ENCODE results near the gene HIPK4. TPM values are rescaled to one million over a fixed set of nuclear protein-coding genes. Genes with fewer than 3 reads are reported as not detected.

Gene HIPK4
- total RNA-seq, 2 donors from 2014 or later, result not detected

DNA sequence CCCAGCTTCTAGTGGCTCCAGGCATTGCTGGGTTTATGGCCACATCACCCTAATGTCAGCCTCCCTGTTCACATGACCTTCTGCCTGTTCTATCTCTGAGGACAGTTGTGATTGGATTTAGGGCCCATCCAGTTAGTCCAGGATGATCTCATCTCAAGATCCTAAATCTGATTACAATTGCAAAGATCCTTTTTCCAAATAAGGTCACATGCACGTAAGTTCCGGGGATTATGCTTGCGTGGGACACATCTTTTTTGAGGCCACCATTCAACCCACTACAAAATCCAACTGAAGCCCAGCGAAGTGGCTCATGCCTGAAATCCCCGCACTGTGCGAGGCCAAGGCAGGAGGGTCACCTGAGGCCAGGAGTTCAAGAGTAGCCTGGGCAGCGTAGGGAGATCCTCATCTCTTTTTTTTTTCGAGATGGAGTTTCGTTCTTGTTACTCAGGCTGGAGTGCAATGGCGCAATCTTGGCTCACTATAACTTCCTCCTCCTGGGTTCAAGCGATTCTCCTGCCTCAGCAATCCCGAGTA lies 29.2 kb downstream of the HIPK4 start:
- no peaks in the 10 kb centered on the region for H3K9me3 ChIP-seq (ENCODE audit: control insufficient read depth, low read length, poor library complexity, severe bottlenecking)
- H3K27me3 Mint-ChIP-seq, result no peaks in the 10 kb centered on the region
- H3K27ac Mint-ChIP-seq, result no peak overlapping the region
- no peak overlapping the region for H3K4me3 Mint-ChIP-seq
- H3K4me1 Mint-ChIP-seq, result peaks cover 31% of the 10 kb centered on the region
- H3K36me3 Mint-ChIP-seq (ENCODE audit: low read depth), result peaks cover 3% of the 10 kb centered on the region
- DNase-seq, result no peak
- ATAC-seq, result no peak

DNA sequence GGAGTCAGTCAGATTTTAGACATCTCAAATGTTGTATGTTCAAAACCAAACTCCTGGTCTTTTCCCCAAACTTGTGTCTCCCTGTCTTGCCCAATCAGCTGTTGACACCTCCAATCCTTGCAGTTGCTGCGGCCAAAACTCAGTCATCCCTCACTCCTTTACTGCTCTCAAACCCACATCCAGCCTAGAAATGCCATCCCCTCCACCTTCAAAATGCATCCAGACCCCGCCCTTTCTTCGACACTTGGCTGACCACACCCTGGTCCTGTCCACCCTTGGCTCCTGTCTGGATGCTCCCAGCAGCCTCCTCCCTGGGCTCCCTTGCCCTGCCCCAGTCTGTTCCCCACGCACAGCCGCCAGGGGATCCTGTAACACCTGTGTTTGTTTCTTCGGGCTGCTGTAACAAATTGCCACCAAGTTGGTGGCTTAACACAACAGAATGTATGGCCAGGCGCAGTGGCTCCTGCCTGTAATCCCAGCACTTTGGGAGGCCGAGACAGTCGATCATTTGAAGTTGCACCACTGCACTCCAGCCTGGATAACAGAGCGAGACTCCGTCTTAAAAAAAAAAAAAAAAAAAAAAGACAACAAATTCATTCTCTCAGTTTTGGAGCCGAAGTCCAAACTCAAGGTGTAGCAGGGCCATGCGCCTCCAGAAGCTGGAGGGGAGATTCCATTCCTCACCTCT lies 29.8 kb downstream of the HIPK4 start:
- peak overlapping the region; percentile 21 for H3K27ac Mint-ChIP-seq
- H3K27me3 Mint-ChIP-seq, result no peaks in the 10 kb centered on the region
- no peak for ATAC-seq
- H3K4me1 Mint-ChIP-seq, result peaks cover 30% of the 10 kb centered on the region
- H3K4me3 Mint-ChIP-seq, result no peak overlapping the region
- no peaks in the 10 kb centered on the region for H3K9me3 ChIP-seq (ENCODE audit: control insufficient read depth, low read length, poor library complexity, severe bottlenecking)
- no peak for DNase-seq
- peaks cover 3% of the 10 kb centered on the region for H3K36me3 Mint-ChIP-seq (ENCODE audit: low read depth)

DNA sequence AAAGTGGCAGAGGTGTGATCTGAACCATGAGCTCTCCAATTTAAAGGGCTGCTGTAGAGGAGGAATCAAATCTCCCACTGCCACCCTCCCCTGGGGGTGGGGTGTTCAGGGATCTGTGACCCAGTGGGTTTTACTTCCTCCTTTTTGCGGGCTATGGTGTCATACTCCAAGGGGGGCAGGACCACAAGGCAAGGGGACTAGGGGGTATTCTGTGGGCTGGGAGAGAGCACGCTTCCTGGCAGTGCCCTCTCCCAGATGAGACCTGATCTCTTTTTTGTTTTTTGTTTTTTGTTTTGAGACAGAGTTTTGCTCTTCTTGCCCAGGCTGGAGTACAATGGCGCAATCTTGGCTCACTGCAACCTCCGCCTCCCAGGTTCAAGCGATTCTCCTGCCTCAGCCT lies 31.2 kb downstream of the HIPK4 start:
- Mint-ChIP-seq H3K36me3 (ENCODE audit: low read depth) (peaks cover 3% of the 10 kb centered on the region), H3K4me3 (no peak overlapping the region), H3K27ac (peak overlapping the region; percentile 62), H3K27me3 (no peaks in the 10 kb centered on the region), H3K4me1 (peaks cover 27% of the 10 kb centered on the region)
- ATAC-seq (peak; percentile 49), DNase-seq (no peak)
- H3K9me3 ChIP-seq (ENCODE audit: control insufficient read depth, low read length, poor library complexity, severe bottlenecking), result no peaks in the 10 kb centered on the region

DNA sequence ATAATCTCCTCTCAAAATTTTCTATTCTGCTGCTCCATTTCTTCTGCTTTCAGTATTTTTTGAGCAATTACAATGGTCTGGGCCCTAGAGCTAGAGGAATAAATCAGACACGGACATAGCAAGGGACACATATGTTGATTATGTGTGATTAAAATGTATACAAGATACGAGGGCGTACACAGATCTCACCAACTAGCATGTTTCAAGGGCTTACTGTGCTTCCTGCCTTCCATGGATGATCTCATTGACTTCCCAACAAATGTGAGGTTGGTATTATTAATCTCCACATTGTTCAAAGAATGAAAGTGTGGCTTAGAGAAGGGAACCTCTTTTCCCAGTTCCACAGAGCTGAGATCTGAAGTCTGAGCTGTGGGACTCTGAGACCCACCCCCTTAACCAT lies 32.3 kb downstream of the HIPK4 start:
- H3K9me3 ChIP-seq (ENCODE audit: control insufficient read depth, low read length, poor library complexity, severe bottlenecking), result no peaks in the 10 kb centered on the region
- no peak for DNase-seq
- no peak for ATAC-seq
- Mint-ChIP-seq H3K27ac (no peak overlapping the region), H3K27me3 (no peaks in the 10 kb centered on the region), H3K4me1 (peaks cover 22% of the 10 kb centered on the region), H3K36me3 (ENCODE audit: low read depth) (no peaks in the 10 kb centered on the region), H3K4me3 (no peak overlapping the region)

DNA sequence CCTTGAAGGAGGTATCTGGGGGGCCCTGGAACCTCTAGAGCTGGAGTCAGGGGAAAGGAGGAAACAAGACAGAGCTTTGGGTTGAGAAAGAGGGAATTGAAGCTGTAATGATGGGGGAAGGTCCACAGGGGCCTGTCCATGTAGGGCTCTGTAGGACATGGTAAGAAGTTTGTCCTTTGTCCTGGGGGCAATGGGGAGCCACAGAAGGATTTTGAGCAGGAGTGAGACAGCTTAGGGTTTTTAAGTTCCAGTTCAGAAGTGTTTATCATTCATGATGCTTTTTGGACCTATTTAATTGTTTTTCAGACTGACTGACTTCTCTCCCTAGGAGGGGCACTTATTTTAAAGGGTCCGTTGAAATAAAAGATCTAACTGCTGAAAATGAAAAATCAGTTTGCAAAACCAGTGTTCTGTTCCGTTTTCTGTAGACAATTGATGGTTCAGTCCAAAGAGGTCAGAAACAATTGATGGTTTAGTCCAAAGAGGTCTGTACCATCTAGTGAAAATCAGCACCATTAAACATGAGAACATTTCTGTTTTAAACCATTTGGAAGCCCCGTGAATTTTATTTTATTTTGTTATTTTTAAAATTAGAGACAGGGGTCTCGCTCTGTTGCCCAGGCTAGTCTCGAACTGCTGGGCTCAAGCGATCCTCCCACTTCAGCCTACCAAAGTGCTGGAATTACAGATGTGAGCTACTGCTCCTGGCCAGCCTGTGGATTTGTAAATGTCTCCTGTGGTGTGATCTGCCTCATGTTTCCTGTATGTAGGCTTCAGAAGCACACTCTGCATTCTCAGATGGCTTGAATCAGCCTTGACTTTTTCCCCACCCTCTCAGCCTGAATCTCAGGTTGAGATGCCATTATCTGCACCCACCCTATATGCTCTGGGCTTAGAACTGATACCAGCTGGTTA lies 33.0 kb downstream of the HIPK4 start:
- H3K27me3 Mint-ChIP-seq, result no peaks in the 10 kb centered on the region
- no peak overlapping the region for H3K4me3 Mint-ChIP-seq
- H3K27ac Mint-ChIP-seq, result peak overlapping the region; percentile 78
- peaks cover 21% of the 10 kb centered on the region for H3K4me1 Mint-ChIP-seq
- ATAC-seq, result no peak
- DNase-seq, result no peak
- H3K36me3 Mint-ChIP-seq (ENCODE audit: low read depth), result no peaks in the 10 kb centered on the region
- H3K9me3 ChIP-seq (ENCODE audit: control insufficient read depth, low read length, poor library complexity, severe bottlenecking), result no peaks in the 10 kb centered on the region

DNA sequence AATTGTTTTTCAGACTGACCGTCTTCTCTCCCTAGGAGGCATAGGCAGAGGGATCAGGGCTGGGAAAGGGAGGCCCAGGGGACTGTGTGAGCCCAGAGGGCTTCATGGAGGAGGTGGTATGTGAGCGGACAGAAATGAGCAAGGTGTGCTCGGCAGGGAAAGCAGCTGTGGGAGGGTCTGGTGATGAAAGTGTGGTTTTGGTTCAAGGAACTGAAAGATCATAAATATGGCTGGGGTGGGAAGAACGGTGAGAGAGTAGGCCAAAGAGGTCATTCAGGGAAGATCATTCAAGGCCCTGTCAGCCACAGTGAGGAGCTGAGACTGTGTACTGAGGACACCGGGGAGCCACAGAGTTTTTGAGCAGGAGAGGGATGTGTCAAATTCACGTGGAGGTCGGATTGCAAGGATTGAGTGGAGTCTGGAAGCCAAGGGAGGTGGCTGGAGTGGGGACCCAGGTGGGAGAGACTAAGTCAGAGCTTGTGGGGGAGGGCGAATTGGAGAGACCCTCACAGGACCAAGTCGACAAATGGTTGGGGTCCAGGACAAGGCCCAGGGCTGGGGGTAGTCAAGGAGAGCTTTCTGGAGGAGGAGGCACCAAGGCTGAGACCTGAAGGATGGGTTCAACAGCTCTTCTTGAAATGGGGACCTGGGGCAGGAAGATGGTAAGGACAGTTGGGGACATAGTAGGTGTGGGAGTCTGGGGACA lies 33.9 kb downstream of the HIPK4 start:
- Mint-ChIP-seq H3K4me3 (no peak overlapping the region), H3K27me3 (no peaks in the 10 kb centered on the region), H3K4me1 (peaks cover 17% of the 10 kb centered on the region), H3K27ac (peak overlapping the region; percentile 78), H3K36me3 (ENCODE audit: low read depth) (no peaks in the 10 kb centered on the region)
- ATAC-seq, result no peak
- H3K9me3 ChIP-seq (ENCODE audit: control insufficient read depth, low read length, poor library complexity, severe bottlenecking), result no peaks in the 10 kb centered on the region
- DNase-seq, result no peak

DNA sequence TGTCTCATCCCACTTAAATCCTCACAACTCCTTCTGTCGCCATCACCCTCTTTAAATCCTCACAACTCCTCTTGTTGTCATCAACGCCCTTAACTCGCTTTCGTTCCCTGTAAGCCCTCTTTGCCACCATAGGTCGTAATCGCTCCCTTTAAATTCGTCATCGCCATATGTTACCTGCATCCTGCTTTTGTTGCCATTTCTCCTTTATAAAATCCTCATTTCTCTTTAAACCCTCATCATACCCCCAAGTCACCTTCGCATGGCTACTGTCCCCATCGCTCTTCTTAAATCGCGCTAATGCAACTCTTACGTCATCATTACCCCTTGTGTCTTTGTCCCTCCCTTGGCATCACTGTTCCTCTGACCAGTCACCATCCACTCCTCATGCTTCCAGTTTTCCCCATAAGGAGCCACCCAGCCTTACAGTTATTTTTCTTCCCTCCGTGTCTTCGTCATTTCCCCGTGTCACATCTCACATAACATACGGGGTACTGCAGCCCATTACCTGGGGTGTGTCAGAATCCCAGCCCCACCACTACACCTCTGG lies 40.9 kb downstream of the HIPK4 start:
- peak overlapping the region; percentile 97 for H3K4me3 Mint-ChIP-seq
- H3K27ac Mint-ChIP-seq, result peak overlapping the region; percentile 85
- DNase-seq, result no peak
- H3K9me3 ChIP-seq (ENCODE audit: control insufficient read depth, low read length, poor library complexity, severe bottlenecking), result no peaks in the 10 kb centered on the region
- H3K36me3 Mint-ChIP-seq (ENCODE audit: low read depth), result peaks cover 3% of the 10 kb centered on the region
- no peaks in the 10 kb centered on the region for H3K27me3 Mint-ChIP-seq
- ATAC-seq, result no peak
- H3K4me1 Mint-ChIP-seq, result peaks cover 20% of the 10 kb centered on the region

DNA sequence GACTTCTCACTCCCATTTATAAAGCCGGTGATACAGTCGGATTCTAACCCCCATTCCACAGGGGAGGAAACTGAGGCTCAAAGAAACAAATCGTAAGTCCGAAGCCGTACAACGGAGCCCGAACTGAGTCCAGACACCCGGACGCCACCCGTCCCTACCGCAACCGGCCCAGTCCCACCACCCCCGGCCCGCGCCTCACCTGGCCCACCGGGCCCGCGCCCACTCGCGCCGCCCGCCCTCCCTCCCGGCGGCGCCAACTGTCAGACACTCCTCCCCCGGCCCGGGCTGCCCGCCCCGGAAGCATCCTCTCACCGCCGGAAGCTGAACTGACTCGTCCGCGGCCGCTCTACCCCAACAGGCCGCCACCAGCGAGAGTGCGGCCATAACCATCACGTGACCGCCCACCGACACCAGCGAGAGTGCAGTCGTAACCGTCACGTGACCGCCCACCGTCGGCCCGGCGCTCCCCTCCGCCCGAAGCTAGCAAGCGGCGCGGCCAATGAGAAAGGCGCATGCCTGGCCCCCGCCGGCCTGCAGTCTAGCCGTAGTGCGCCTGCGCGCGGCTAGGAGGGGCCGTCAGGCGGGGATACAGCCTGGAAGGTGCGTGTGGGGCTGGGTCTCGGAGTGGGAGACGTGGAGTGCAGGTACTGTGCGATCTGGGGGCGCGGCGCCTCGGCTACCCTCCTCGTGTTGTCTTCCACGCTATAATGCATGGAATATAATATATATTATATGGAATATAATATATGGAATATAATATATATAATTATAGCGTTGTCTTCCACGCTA lies 41.7 kb downstream of the HIPK4 start, which contains the start of the genes C19orf47 and PLD3:
TSS of gene C19orf47 (minus strand) at position 273 of the 789 bp plus-strand sequence. CDS start 6,540 bp downstream, outside the sequence.
TSS of gene PLD3 (plus strand) at position 571 of the 789 bp plus-strand sequence. CDS start 17,789 bp downstream, outside the sequence.
- peak within 1 kb of the TSS; percentile 85 for H3K27ac Mint-ChIP-seq
- peak; percentile 96 to 99 (median 97) for DNase-seq
- no peaks in the 10 kb centered on the region for H3K9me3 ChIP-seq (ENCODE audit: control insufficient read depth, low read length, poor library complexity, severe bottlenecking)

DNA sequence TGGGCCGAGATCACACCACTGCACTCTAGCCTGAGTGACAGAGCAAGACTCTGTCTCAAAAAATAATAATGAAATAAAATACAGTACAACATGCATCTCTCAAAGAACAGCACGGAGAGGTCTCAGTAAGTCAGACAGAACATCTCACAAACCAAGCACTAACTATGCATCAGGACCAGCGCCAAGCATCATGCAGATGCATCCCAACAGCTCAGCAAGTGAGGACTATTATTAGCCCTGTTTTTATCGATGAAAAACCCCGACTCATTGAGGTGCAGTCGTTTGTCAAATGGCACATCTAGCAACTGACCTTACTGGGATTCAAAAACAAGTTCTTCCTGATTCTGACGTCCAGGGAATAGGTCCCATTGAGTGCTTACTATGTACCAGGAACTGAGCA lies 45.6 kb downstream of the HIPK4 start:
- ATAC-seq (no peak), DNase-seq (no peak)
- no peak overlapping the region for H3K4me3 Mint-ChIP-seq
- peaks cover 25% of the 10 kb centered on the region for H3K4me1 Mint-ChIP-seq
- no peaks in the 10 kb centered on the region for H3K9me3 ChIP-seq (ENCODE audit: control insufficient read depth, low read length, poor library complexity, severe bottlenecking)
- no peaks in the 10 kb centered on the region for H3K27me3 Mint-ChIP-seq
- peaks cover 11% of the 10 kb centered on the region for H3K36me3 Mint-ChIP-seq (ENCODE audit: low read depth)
- no peak overlapping the region for H3K27ac Mint-ChIP-seq

More for the DNA sequence above, 41.7 kb downstream of the HIPK4 start, which contains the start of the genes C19orf47 and PLD3:
- H3K4me1 Mint-ChIP-seq, result peaks cover 20% of the 10 kb centered on the region
- peak within 1 kb of the TSS; percentile 97 for H3K4me3 Mint-ChIP-seq
- ATAC-seq, result peak; percentile 95
- no peaks in the 10 kb centered on the region for H3K27me3 Mint-ChIP-seq
- H3K36me3 Mint-ChIP-seq (ENCODE audit: low read depth), result peaks cover 3% of the 10 kb centered on the region

DNA sequence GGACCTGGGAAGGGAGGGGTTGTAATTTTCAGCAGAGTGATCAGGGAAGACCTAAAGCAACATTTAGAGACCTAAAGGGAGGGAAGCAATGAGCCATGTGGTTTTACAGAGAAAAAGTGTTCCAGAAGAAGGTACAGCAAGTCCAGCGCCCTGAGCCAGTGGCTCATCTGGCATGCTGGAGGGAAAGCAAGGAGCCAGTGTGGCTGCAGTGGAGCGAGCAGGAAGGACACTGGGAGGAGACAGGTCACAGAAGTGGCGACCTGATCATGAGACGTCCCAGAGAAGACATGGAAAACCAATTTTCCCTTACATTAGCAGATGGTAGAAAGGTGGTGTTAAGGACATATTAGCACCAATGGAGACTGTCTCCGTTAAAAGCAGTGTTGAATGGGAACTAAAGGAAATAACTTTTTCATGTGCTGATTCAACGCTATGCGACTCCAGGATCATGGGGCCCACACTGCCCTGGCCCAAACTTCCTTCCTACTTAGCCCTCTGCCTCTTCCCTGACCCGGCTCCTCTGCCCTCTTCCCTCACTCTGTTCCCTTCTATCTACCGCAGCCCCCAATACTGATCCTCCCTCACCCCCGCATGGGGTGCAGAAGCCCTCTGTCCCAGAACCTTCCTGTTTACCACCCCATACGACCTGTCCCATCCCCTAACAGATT lies 47.2 kb downstream of the HIPK4 start:
- Mint-ChIP-seq H3K36me3 (ENCODE audit: low read depth) (peaks cover 10% of the 10 kb centered on the region), H3K27me3 (no peaks in the 10 kb centered on the region), H3K4me3 (peak overlapping the region; percentile 59), H3K4me1 (peaks cover 20% of the 10 kb centered on the region), H3K27ac (peak overlapping the region; percentile 27)
- ATAC-seq (no peak), DNase-seq (no peak)
- H3K9me3 ChIP-seq (ENCODE audit: control insufficient read depth, low read length, poor library complexity, severe bottlenecking), result no peaks in the 10 kb centered on the region

DNA sequence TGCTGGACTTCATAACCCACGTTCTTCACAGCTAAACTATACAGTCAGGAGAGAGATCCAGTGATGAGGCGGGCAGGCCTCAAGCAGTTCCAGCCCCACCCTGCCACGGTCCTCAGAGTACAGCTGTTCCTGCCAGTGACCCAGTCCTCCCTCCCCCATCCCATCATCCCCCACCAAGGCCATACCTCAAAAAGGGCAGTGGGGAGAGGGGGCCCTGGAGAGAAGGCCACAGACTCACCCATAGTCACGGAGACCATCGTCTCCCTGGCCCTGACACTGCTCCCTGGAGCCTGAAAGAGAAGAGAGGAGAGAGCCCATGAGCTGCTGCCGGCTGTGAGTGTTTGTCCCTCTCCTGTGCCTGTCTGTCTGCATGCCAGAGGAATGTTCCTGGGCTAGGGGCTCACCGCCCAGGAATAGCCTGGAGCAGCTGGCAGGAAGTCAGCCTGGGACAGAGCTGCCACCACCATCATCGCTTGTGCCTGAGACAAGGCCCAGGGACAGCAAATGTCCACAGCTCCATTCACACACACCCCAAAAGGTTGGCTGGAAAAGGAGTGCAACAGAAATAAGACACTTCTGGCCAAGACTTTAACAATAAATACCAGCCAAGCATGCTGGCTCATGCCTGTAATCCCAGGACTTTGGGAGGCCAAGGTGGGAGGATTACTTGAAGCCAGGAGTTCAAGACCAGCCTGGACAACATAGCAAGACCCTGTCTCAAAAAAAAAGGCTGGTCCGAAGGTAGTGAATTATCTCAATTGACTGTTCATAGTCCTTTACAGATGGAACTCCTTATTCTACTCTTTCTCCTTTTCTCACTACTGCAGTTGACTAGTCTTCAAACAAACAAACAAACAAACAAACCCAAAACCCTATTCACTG lies 48.1 kb downstream of the HIPK4 start:
- Mint-ChIP-seq H3K27me3 (no peaks in the 10 kb centered on the region), H3K36me3 (ENCODE audit: low read depth) (peaks cover 10% of the 10 kb centered on the region), H3K27ac (peak overlapping the region; percentile 8), H3K4me3 (no peak overlapping the region), H3K4me1 (peaks cover 14% of the 10 kb centered on the region)
- no peaks in the 10 kb centered on the region for H3K9me3 ChIP-seq (ENCODE audit: control insufficient read depth, low read length, poor library complexity, severe bottlenecking)
- ATAC-seq, result no peak
- DNase-seq, result no peak
